Measurements from ENCODE around the gene PRKD2. TPM values are rescaled to one million over a fixed set of nuclear protein-coding genes. Genes with fewer than 3 reads are reported as not detected.
A peak's percentile ranks its signal among the peaks of the same experiment; 100 is the strongest.

Gene PRKD2
- total RNA-seq, 5 donors from 2014 or later (not counting 1 experiment from before 2014, with no cell fraction given) = 121 to 145 (median 138) TPM

DNA sequence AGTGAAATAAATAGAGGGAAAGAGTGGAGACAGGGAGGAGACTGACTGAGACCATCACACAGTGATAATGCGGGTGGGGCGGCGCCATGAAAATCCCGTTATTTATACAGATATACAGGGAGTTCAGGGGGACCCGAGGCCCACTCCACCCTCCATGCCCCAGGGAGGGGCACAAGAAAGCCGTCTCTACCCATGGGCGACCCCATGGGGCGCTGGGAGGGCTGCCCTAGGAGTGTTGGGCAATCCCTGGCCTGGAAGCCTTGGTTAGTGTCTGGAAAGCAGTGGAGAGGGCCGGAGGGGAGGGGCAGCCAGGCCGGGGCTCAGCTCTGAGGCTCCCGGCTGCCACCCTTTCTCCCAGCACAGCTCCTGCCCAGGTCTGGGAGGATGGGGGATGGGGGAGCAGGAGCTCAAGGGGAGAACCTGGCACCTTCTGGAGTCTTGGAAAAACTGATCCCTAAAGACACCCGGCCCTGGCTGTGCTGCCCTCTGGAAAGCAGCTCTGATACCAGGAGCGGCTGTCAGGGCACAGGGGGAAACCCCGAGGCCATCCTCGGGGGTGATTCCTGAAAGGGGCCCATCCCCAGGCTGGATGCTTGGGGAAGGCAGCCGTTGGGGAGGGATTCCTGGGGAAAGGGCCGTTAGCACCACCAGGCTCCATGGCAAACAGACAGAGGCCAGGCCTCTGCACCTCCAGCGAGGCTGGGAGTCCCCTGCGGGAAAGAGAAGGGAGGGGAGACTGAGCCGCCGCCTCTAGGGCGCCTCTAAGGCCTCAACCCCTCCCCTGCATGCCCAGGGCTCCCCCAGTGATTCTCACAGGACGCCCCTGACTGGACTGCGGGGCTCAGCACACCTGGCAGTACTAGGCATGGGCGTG lies 3.0 kb upstream of the PRKD2 start:
- Mint-ChIP-seq H3K4me3 (peak overlapping the region in 1 of 3 donors; percentile 98), H3K4me1 (peaks cover 33 to 51% (median 34%) of the 10 kb centered on the region in 3 donors), H3K36me3 (peaks cover 14% of the 10 kb centered on the region), H3K27me3 (no peaks in the 10 kb centered on the region), H3K27ac (peak overlapping the region in 1 of 2 donors; percentile 74), H3K9me3 (no peaks in the 10 kb centered on the region)
- POLR2A ChIA-PET = no interaction called here
- Histone ChIP-seq H3K4me1 (ENCODE audit: control insufficient read depth in 1 of 2, extremely low read depth in 1 of 2, insufficient read depth in 2 of 2, low read length in 2 of 2) (peaks cover 24 to 67% of the 10 kb centered on the region in 2 experiments), H3K36me3 (ENCODE audit: control insufficient read depth in 2 of 2, extremely low read depth in 1 of 2, insufficient read depth in 1 of 2, low read length in 1 of 2) (peaks cover 29 to 40% of the 10 kb centered on the region in 2 donors), H3K4me3 (ENCODE audit: control insufficient read depth in 1 of 2, extremely low read depth in 1 of 2, low read length in 1 of 2) (no peak overlapping the region), H3K27me3 (replicated peaks in 1 of 2; ENCODE audit: control insufficient read depth in 2 of 2, extremely low read depth in 1 of 2, insufficient read depth in 2 of 2, low read length in 1 of 2) (no peaks in the 10 kb centered on the region), H3K27ac (ENCODE audit: low read length) (no peak overlapping the region), H3K9me3 (no peaks in the 10 kb centered on the region)
- CTCF ChIA-PET = no interaction called here
- WGBS (ENCODE audit: insufficient coverage) = 91% methylated on average over 15 of the region's 25 CpGs
- ATAC-seq (replicated peaks in 1 of 4) (no peak), DNase-seq (no peak)

DNA sequence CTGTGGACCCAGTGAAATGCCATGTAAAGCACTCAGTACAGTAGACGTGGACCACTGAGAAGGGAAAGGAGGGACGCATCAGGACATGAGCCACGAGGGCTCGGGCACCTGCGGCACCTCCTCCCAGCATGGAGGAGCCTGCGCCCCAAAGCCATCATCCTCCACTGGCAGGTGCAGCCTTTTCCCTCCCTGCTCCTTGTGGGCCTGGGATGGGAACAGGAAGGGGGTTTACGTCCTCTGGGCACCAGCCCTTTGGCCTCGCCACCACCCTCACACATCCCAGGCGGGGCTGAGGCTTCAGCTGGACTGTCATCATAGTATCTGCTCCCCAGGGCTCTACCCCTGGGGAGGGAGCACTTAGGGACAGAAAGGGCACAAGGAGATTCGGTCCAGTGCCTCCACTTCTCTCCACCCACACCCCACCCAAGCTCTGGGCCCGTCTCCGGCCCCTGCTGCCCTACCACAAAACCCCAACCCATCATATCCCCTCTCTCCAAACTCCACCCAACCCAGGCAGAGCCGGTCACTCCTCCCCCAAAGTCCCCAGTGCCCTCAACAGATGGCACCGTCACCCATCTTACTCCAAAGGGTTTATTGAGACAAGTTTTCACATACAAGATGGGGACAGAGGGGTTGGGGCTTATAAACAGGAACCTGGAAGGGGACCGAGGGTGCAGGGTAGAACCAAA lies 2.2 kb upstream of the PRKD2 start:
- H3K27me3 ChIP-seq (replicated peaks in 1 of 2; ENCODE audit: control insufficient read depth in 2 of 2, extremely low read depth in 1 of 2, insufficient read depth in 2 of 2, low read length in 1 of 2) = no peaks in the 10 kb centered on the region
- H3K4me1 Mint-ChIP-seq = peaks cover 36 to 54% (median 40%) of the 10 kb centered on the region in 3 donors
- peak overlapping the region in 1 of 2 donors; percentile 93 for H3K4me3 ChIP-seq (ENCODE audit: control insufficient read depth in 1 of 2, extremely low read depth in 1 of 2, low read length in 1 of 2)
- H3K9me3 Mint-ChIP-seq = no peaks in the 10 kb centered on the region
- POLR2A ChIA-PET = no interaction called here
- peak overlapping the region; percentile 84 for H3K27ac ChIP-seq (ENCODE audit: low read length)
- no peak for DNase-seq
- no peak for ATAC-seq (replicated peaks in 1 of 4)
- peak overlapping the region in 2 of 3 donors; percentile 9 to 98 for H3K4me3 Mint-ChIP-seq
- peaks cover 24 to 71% of the 10 kb centered on the region in 2 experiments for H3K4me1 ChIP-seq (ENCODE audit: control insufficient read depth in 1 of 2, extremely low read depth in 1 of 2, insufficient read depth in 2 of 2, low read length in 2 of 2)
- no peaks in the 10 kb centered on the region for H3K9me3 ChIP-seq
- 63% methylated on average over 4 of the region's 15 CpGs for WGBS (ENCODE audit: insufficient coverage)
- H3K27ac Mint-ChIP-seq = peak overlapping the region; percentile 97 to 98
- no peaks in the 10 kb centered on the region for H3K27me3 Mint-ChIP-seq
- H3K36me3 ChIP-seq (ENCODE audit: control insufficient read depth in 2 of 2, extremely low read depth in 1 of 2, insufficient read depth in 1 of 2, low read length in 1 of 2) = peaks cover 24 to 32% of the 10 kb centered on the region in 2 donors
- peaks cover 10% of the 10 kb centered on the region for H3K36me3 Mint-ChIP-seq
- CTCF ChIA-PET = no interaction called here

DNA sequence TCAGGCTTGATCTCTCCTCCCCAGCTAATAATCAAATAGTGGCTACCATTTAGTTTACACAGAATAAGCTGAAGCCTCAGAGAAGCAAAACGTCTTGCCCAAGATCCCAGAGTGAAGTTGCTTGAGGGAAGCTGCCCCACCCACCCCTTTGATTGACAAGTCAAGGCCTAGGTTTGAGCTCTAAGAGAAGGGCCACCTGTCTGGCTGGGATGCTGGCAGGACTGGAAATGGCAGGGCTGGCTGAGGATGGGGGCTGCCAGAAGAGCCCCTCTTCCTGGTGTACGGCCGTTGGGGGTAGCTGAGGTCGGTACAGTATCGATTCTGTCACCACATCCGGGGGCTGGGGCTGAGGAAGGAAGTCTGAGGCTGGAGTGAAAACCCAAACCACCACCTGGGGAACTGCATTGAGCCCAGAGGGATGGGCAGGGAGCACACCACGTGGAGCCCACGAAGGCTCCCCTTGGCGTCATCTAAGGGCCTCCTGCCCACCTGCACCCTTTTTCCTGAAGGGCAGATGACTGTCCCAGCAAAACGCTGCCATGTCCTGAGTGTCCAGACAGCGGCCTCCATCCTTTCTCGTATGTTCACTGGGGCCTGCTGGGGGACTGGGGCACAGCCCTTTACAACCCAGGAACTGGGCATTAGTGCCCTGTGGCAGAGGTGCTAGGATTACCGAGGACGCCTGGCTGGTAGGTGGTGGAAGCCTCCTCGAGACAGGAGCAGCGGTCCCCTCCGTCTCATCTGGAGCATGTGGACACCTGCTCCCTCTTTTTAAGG lies 1.4 kb upstream of the PRKD2 start:
- Mint-ChIP-seq H3K4me3 (peak overlapping the region; percentile 90 to 98 (median 94)), H3K36me3 (peaks cover 10% of the 10 kb centered on the region), H3K4me1 (peaks cover 39 to 56% (median 46%) of the 10 kb centered on the region in 3 donors), H3K27me3 (no peaks in the 10 kb centered on the region), H3K27ac (peak overlapping the region; percentile 97 to 98), H3K9me3 (no peaks in the 10 kb centered on the region)
- peak; percentile 18 to 80 (median 48) for DNase-seq
- peaks cover 24 to 26% of the 10 kb centered on the region in 2 donors for H3K36me3 ChIP-seq (ENCODE audit: control insufficient read depth in 2 of 2, extremely low read depth in 1 of 2, insufficient read depth in 1 of 2, low read length in 1 of 2)
- peaks cover 26 to 74% of the 10 kb centered on the region in 2 experiments for H3K4me1 ChIP-seq (ENCODE audit: control insufficient read depth in 1 of 2, extremely low read depth in 1 of 2, insufficient read depth in 2 of 2, low read length in 2 of 2)
- 19% methylated on average over 12 of the region's 17 CpGs for WGBS (ENCODE audit: insufficient coverage)
- H3K27me3 ChIP-seq (replicated peaks in 1 of 2; ENCODE audit: control insufficient read depth in 2 of 2, extremely low read depth in 1 of 2, insufficient read depth in 2 of 2, low read length in 1 of 2) = no peaks in the 10 kb centered on the region
- H3K9me3 ChIP-seq = no peaks in the 10 kb centered on the region
- CTCF ChIA-PET = interaction anchor here (0.5 to 1.0 kb wide), 8 partner anchors 11 to 526 kb away, joined by 3 to 5 read pairs (median 4); no protein-coding TSS in a partner anchor
- ATAC-seq (replicated peaks in 1 of 4) = peak; percentile 24 to 46 (median 42)
- peak overlapping the region; percentile 79 to 93 for H3K4me3 ChIP-seq (ENCODE audit: control insufficient read depth in 1 of 2, extremely low read depth in 1 of 2, low read length in 1 of 2)
- POLR2A ChIA-PET = no interaction called here
- peak overlapping the region; percentile 84 for H3K27ac ChIP-seq (ENCODE audit: low read length)

DNA sequence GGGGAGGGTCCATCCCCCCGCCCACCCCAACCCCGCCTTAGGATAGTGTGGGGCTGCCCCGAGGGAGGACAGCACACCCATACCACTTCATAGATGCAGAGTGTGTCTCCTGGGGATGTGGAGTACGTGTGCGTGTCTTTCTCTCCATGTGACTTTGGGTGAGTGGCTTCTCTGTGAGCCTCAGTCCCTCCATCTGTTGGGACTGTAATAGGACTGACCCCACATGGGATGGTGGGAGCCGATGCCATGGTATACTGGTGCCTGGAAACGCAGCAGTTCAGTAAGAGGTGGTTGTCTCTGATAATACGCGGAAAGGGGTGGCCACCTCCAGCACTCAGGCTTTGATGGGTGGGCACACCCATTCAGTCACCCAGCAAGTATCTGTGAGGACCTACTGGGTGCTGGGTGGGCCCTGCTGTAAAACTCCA lies 816 bp upstream of the PRKD2 start:
- Mint-ChIP-seq H3K4me1 (peaks cover 40 to 59% (median 52%) of the 10 kb centered on the region in 3 donors), H3K9me3 (no peaks in the 10 kb centered on the region), H3K36me3 (peaks cover 10% of the 10 kb centered on the region), H3K4me3 (peak overlapping the region; percentile 90 to 98 (median 94)), H3K27ac (peak overlapping the region; percentile 97 to 98), H3K27me3 (no peaks in the 10 kb centered on the region)
- CTCF ChIA-PET = interaction anchor here in 1 of 2 donors (0.8 to 1.0 kb wide), 3 partner anchors 36 to 526 kb away, joined by 3 to 5 read pairs (median 4); no protein-coding TSS in a partner anchor
- ATAC-seq (replicated peaks in 1 of 4) = peak in 3 of 4 experiments; percentile 7 to 16 (median 11)
- Histone ChIP-seq H3K36me3 (ENCODE audit: control insufficient read depth in 2 of 2, extremely low read depth in 1 of 2, insufficient read depth in 1 of 2, low read length in 1 of 2) (peaks cover 18 to 20% of the 10 kb centered on the region in 2 donors), H3K27me3 (replicated peaks in 1 of 2; ENCODE audit: control insufficient read depth in 2 of 2, extremely low read depth in 1 of 2, insufficient read depth in 2 of 2, low read length in 1 of 2) (no peaks in the 10 kb centered on the region), H3K4me1 (ENCODE audit: control insufficient read depth in 1 of 2, extremely low read depth in 1 of 2, insufficient read depth in 2 of 2, low read length in 2 of 2) (peaks cover 27 to 73% of the 10 kb centered on the region in 2 experiments), H3K4me3 (ENCODE audit: control insufficient read depth in 1 of 2, extremely low read depth in 1 of 2, low read length in 1 of 2) (peak overlapping the region; percentile 79 to 93), H3K27ac (ENCODE audit: low read length) (peak overlapping the region; percentile 84), H3K9me3 (no peaks in the 10 kb centered on the region)
- POLR2A ChIA-PET = no interaction called here
- DNase-seq = peak in 5 of 35 experiments; percentile 5 to 52 (median 21)
- 0% methylated on average over 6 of the region's 9 CpGs for WGBS (ENCODE audit: insufficient coverage)

DNA sequence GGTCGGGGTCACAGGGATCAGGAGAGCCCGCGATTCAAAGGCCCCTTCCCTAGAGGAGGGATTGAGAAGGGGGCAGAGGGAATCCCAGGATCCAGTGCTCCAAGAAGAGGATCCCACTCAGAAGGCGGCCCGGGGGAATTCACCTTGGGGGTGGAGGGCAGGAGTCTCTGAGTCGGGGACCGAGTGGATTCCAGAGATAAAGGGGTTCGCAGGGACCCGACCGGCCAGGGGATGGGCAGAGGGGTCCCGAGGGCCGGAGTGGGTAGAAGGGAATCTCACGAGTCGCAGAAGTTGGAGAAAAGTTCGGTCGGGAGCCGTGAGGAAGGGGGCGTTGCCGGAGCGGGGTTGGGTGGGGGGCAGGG lies 261 bp downstream of the PRKD2 start:
- POLR2A ChIA-PET = no interaction called here
- H3K4me1 Mint-ChIP-seq = peaks cover 43 to 56% (median 56%) of the 10 kb centered on the region in 3 donors
- CTCF ChIA-PET = interaction anchor here (0.6 to 4.7 kb wide), 3 partner anchors 13 to 33 kb away, joined by 4 to 19 read pairs (median 4); no protein-coding TSS in a partner anchor
- no peaks in the 10 kb centered on the region for H3K27me3 Mint-ChIP-seq
- H3K4me3 Mint-ChIP-seq = peak overlapping the region; percentile 90 to 98 (median 94)
- H3K9me3 ChIP-seq = no peaks in the 10 kb centered on the region
- H3K27ac Mint-ChIP-seq = peak overlapping the region; percentile 97 to 98
- WGBS (ENCODE audit: insufficient coverage) = 3% methylated on average over 19 of the region's 20 CpGs
- H3K4me3 ChIP-seq (ENCODE audit: control insufficient read depth in 1 of 2, extremely low read depth in 1 of 2, low read length in 1 of 2) = peak overlapping the region; percentile 93 to 99
- peaks cover 9% of the 10 kb centered on the region in 2 donors for H3K36me3 ChIP-seq (ENCODE audit: control insufficient read depth in 2 of 2, extremely low read depth in 1 of 2, insufficient read depth in 1 of 2, low read length in 1 of 2)
- peaks cover 25 to 66% of the 10 kb centered on the region in 2 experiments for H3K4me1 ChIP-seq (ENCODE audit: control insufficient read depth in 1 of 2, extremely low read depth in 1 of 2, insufficient read depth in 2 of 2, low read length in 2 of 2)
- H3K27me3 ChIP-seq (replicated peaks in 1 of 2; ENCODE audit: control insufficient read depth in 2 of 2, extremely low read depth in 1 of 2, insufficient read depth in 2 of 2, low read length in 1 of 2) = no peaks in the 10 kb centered on the region
- peaks cover 4% of the 10 kb centered on the region for H3K36me3 Mint-ChIP-seq
- ATAC-seq (replicated peaks in 1 of 4) (no peak), DNase-seq (no peak)
- peak overlapping the region; percentile 84 for H3K27ac ChIP-seq (ENCODE audit: low read length)
- no peaks in the 10 kb centered on the region for H3K9me3 Mint-ChIP-seq

Data from T-cell (primary cell).